AG09309 (cell line): ENCODE results near the gene TPM4.
"Not testable (repeated sequence)": the region's sequence is repeated elsewhere in the genome, so short reads cannot be mapped to it uniquely, and the experiment has no call there.

Experiments used
- DNase-seq: peaks from one replicate; pipeline ENCODE4 v3.0.0-alpha.2; 2010; ENCODE audit warnings: low read depth
- H3K4me3 ChIP-seq: 2 replicates; pipeline ENCODE4 v1.5.1; 2011; ENCODE audit warnings: mild to moderate bottlenecking, low read depth, low read length, moderate library complexity; ENCODE audit not compliant: control insufficient read depth
- TF ChIP-seq, protein P1 (sequence below): IDR thresholded peaks from 2 replicates; pipeline ENCODE4 v1.5.1; 2011; ENCODE audit warnings: mild to moderate bottlenecking, low read depth, low read length, inconsistent platforms; ENCODE audit not compliant: insufficient read depth, control insufficient read depth; ENCODE audit errors: missing control alignments

Gene TPM4

DNA sequence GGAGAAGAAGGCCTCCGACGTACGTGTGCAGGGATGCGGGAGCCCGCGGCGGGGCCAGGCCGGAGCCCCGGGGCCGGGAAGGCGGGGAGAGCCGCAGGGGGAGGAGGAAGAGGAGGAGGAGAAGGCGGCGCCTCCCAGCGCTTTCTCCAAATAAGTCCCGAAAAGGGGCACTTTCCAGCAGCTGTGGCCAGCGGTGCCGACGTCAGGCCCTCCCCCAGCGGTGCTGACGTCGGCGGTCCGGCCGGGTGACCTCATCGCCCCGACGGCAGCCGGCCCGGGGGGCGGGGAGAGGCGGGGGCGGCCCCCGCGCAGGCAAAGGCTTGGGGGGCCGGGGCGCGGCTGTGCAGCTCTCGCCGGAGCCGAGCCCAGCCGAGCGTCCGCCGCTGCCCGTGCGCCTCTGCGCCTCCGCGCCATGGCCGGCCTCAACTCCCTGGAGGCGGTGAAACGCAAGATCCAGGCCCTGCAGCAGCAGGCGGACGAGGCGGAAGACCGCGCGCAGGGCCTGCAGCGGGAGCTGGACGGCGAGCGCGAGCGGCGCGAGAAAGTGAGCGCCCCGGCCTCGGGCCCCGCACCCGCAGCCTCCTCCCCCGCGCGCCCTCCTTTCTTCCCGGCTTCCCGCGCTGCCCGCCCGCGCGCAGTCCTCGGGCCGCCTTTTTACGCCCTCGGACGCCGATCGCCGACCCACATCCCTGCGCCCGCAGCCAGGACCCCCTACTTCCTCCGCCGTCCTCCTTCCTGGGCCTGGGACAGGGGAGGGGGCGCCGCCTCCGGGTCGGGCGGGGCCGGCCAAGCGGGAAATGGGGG, at the start of gene TPM4:
Gene TPM4 (plus strand): TSS at position 342 of the 804 bp plus-strand sequence. CDS start 71 bp downstream, at position 413.
- DNase-seq = peak; percentile 88
- TF ChIP-seq, protein P1, sequence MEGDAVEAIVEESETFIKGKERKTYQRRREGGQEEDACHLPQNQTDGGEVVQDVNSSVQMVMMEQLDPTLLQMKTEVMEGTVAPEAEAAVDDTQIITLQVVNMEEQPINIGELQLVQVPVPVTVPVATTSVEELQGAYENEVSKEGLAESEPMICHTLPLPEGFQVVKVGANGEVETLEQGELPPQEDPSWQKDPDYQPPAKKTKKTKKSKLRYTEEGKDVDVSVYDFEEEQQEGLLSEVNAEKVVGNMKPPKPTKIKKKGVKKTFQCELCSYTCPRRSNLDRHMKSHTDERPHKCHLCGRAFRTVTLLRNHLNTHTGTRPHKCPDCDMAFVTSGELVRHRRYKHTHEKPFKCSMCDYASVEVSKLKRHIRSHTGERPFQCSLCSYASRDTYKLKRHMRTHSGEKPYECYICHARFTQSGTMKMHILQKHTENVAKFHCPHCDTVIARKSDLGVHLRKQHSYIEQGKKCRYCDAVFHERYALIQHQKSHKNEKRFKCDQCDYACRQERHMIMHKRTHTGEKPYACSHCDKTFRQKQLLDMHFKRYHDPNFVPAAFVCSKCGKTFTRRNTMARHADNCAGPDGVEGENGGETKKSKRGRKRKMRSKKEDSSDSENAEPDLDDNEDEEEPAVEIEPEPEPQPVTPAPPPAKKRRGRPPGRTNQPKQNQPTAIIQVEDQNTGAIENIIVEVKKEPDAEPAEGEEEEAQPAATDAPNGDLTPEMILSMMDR = no peak

DNA sequence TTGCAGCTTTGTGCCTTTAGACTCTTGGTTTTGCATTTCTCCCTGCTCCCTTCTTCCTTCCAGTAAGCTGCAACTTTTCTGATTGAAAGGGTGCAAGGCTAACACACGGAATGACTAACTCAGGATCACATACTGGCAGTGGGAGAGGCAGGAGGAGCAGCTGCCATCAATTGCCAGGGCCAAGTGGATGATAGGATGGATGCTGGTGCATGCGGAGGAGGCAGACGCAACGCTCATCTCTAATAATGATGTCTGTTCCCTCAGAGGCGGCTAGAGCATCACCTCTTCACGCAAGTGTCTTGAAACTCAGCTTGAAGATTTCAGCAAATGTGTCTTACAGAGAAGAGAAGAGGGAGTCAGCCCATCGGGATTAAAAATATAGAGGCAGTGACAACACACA, 49.5 kb upstream of the TPM4 start:
- TF ChIP-seq, protein P1 = no peak
- H3K4me3 ChIP-seq = no peak overlapping the region
- DNase-seq = no peak

More for the DNA sequence above, at the start of gene TPM4:
- peak within 1 kb of the TSS; percentile 79 for H3K4me3 ChIP-seq

DNA sequence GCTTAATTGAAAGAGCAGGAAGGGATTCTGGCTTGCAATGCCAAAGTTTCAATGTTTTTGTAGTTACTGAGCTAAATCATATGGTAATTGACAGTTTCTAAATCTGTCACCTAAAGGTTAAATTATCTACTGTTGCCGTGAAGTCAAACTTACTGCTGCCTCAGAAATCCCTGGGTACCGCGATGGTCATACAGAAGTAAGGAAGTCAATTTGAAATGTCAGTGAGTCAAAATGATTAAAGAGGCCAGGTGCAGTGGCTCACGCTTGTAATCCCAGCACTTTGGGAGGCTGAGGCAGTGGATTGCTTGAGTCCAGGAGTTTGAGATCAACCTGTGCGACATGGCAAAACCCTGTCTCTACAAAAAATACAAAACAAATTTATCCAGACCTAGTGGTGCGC, 48.8 kb upstream of the TPM4 start:
- TF ChIP-seq, protein P1 = no peak
- H3K4me3 ChIP-seq = no peak overlapping the region
- no peak for DNase-seq

DNA sequence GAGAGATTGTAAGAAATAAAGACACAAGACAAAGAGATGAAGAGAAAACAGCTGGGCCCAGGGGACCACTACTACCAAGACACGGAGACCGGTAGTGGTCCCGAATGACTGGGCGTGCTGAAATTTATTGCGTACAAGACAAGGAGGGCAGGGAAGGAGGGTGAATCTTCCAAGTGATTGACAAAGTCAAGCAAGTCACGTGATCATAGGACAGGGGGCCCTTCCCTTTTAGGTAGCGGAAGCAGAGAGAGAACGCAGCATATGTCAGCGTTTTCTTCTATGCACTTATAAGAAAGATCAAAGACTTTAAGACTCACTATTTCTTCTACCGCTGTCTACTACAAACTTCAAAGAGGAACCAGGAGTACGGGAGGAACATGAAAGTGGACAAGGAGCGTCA, 46.1 kb upstream of the TPM4 start:
- DNase-seq, H3K4me3 ChIP-seq: not testable (repeated sequence)

GRCh38 chr19:16030964-16031871, 45.1 kb upstream of the TPM4 start:
- TF ChIP-seq, protein P1 = no peak

DNA sequence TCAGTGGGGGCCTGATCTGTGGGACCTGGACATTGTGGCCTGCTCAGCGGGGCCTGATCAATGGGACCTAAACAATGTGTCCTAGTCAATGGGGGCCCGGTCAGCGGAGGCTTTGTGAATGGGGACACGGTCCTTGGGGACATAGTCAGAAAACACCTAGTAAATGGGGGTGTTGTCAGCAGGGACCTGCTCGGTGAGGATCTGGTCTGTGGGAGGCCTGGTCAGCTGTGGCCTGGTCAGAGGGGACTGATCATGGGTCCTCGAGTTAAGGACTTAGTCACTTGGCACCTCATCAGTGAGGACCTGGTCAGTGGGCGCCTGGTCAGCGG, 44.5 kb upstream of the TPM4 start:
- no peak overlapping the region for H3K4me3 ChIP-seq
- TF ChIP-seq, protein P1 = no peak

More at GRCh38 chr19:16030964-16031871, 45.1 kb upstream of the TPM4 start:
- DNase-seq = no peak
- no peak overlapping the region for H3K4me3 ChIP-seq

DNA sequence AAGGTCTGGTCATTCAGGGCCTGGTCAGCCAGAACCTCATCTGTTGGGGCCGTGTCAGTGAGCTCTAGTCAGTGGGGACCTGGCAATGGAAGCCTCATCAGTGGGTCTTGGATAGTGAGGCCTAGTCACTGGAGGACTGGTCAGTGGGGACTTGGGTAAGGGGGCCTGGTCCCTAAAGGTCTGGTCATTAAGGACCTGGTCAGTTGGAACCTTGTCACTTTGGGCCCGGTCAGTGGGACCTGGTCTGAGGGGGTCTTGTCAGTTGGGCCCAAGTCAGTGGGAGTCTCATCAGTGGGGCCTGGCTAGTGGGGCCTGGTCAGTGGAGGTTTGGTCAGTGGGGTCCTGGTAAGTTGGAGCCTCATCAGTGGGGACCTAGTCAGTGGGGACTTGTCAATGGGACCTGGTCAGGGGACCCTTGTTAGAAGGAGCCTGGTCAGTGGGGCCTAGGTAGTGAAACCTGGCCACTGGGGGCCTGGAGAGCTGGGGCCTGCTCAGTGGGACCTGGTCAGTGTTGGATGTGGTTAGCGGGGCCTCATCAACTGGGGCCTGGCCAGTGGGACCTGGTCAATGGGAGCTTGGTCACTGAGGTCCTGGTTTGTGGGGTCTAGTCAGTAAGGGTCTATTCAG, 43.7 kb upstream of the TPM4 start:
- DNase-seq = no peak
- TF ChIP-seq, protein P1 = no peak
- H3K4me3 ChIP-seq = no peak overlapping the region

More for the DNA sequence above, 44.5 kb upstream of the TPM4 start:
- no peak for DNase-seq
